ENCODE measurements around the gene GOLM1.

Gene GOLM1

GRCh38 chr9:86122311-86122710 lies 23.0 kb upstream of the GOLM1 start:
- H3K27ac ChIP-seq (ENCODE audit: low read length), result no peak overlapping the region
- H2AFZ ChIP-seq (ENCODE audit: low read depth, low read length), result no peak overlapping the region
- H3K27me3 ChIP-seq (ENCODE audit: low read depth, low read length), result peaks cover 24% of the 10 kb centered on the region; the same call in 1 of the 2 replicates
- H4K20me1 ChIP-seq (ENCODE audit: insufficient read depth, low read length), result no peaks in the 10 kb centered on the region
- H3K4me3 ChIP-seq (ENCODE audit: low read length), result no peak overlapping the region
- TF ChIP-seq CTCF (IDR thresholded peaks at IDR 0.05; ENCODE audit: low read depth, low read length) (no peak), EZH2phosphoT487 (IDR thresholded peaks at IDR 0.05; ENCODE audit: low read depth) (no peak)
- no peak overlapping the region for H3K4me2 ChIP-seq (ENCODE audit: low read length)
- no peaks in the 10 kb centered on the region for H3K79me2 ChIP-seq (ENCODE audit: low read length)
- no peak overlapping the region for H3K9ac ChIP-seq (ENCODE audit: low read length)
- no peaks in the 10 kb centered on the region for H3K36me3 ChIP-seq (replicated peaks; ENCODE audit: low read depth, low read length)
- H3K4me1 ChIP-seq (ENCODE audit: low read length), result no peaks in the 10 kb centered on the region
- no peaks in the 10 kb centered on the region for H3K9me3 ChIP-seq (ENCODE audit: insufficient read depth, low read length)

DNA sequence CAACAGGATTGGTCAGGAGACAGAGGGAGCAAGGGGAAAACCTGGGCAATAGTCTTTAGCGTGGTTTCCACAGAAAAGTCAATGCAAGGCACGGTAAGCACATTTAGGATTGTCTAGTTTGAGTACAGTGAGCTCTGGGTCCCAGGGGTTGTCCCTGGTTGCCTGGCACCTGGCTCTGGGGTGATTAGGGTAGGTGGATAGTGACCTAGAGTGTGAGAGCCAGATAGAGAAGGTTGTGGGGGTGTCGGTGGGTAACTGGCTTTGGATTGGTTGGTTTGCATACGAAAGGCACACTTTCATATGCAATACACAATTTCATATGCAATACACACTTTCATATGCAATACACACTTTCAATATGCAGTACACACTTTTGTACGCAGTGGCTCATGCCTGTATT lies 20.1 kb upstream of the GOLM1 start:
- no peaks in the 10 kb centered on the region for H3K36me3 ChIP-seq (replicated peaks; ENCODE audit: low read depth, low read length)
- TF ChIP-seq EZH2phosphoT487 (IDR thresholded peaks at IDR 0.05; ENCODE audit: low read depth) (no peak), CTCF (IDR thresholded peaks at IDR 0.05; ENCODE audit: low read depth, low read length) (no peak)
- no peaks in the 10 kb centered on the region for H3K9me3 ChIP-seq (ENCODE audit: insufficient read depth, low read length)
- H3K27me3 ChIP-seq (ENCODE audit: low read depth, low read length), result peaks cover 22% of the 10 kb centered on the region; the same call in 1 of the 2 replicates
- no peaks in the 10 kb centered on the region for H3K79me2 ChIP-seq (ENCODE audit: low read length)
- H3K27ac ChIP-seq (ENCODE audit: low read length), result no peak overlapping the region
- H3K4me1 ChIP-seq (ENCODE audit: low read length), result no peaks in the 10 kb centered on the region
- no peaks in the 10 kb centered on the region for H4K20me1 ChIP-seq (ENCODE audit: insufficient read depth, low read length)
- H3K4me3 ChIP-seq (ENCODE audit: low read length), result no peak overlapping the region
- no peak overlapping the region for H3K4me2 ChIP-seq (ENCODE audit: low read length)
- no peak overlapping the region for H2AFZ ChIP-seq (ENCODE audit: low read depth, low read length)
- no peak overlapping the region for H3K9ac ChIP-seq (ENCODE audit: low read length)

- Histone ChIP-seq H3K36me3 (replicated peaks; ENCODE audit: low read depth, low read length) (no peaks in the 10 kb centered on the region), H2AFZ (ENCODE audit: low read depth, low read length) (no peak overlapping the region), H3K9ac (ENCODE audit: low read length) (no peak overlapping the region), H3K4me2 (ENCODE audit: low read length) (no peak overlapping the region), H3K79me2 (ENCODE audit: low read length) (no peaks in the 10 kb centered on the region), H3K27ac (ENCODE audit: low read length) (no peak overlapping the region), H3K27me3 (ENCODE audit: low read depth, low read length) (peaks cover 13% of the 10 kb centered on the region; the same call in 1 of the 2 replicates), H3K4me1 (ENCODE audit: low read length) (no peaks in the 10 kb centered on the region), H4K20me1 (ENCODE audit: insufficient read depth, low read length) (no peaks in the 10 kb centered on the region), H3K9me3 (ENCODE audit: insufficient read depth, low read length) (no peaks in the 10 kb centered on the region), H3K4me3 (ENCODE audit: low read length) (no peak overlapping the region)
- no peak for TF ChIP-seq CTCF (IDR thresholded peaks at IDR 0.05; ENCODE audit: low read depth, low read length)
- no peak for TF ChIP-seq EZH2phosphoT487 (IDR thresholded peaks at IDR 0.05; ENCODE audit: low read depth)
These were observed 17.1 kb upstream of the GOLM1 start for GRCh38 chr9:86116425-86116824.

GRCh38 chr9:86115886-86116285 lies 16.5 kb upstream of the GOLM1 start:
- H3K4me2 ChIP-seq (ENCODE audit: low read length), result no peak overlapping the region
- no peak overlapping the region for H3K27ac ChIP-seq (ENCODE audit: low read length)
- no peak for TF ChIP-seq EZH2phosphoT487 (IDR thresholded peaks at IDR 0.05; ENCODE audit: low read depth)
- H3K4me1 ChIP-seq (ENCODE audit: low read length), result no peaks in the 10 kb centered on the region
- no peak overlapping the region for H3K4me3 ChIP-seq (ENCODE audit: low read length)
- peaks cover 13% of the 10 kb centered on the region; the same call in 1 of the 2 replicates for H3K27me3 ChIP-seq (ENCODE audit: low read depth, low read length)
- H4K20me1 ChIP-seq (ENCODE audit: insufficient read depth, low read length), result no peaks in the 10 kb centered on the region
- no peaks in the 10 kb centered on the region for H3K36me3 ChIP-seq (replicated peaks; ENCODE audit: low read depth, low read length)
- H3K9ac ChIP-seq (ENCODE audit: low read length), result no peak overlapping the region
- H3K79me2 ChIP-seq (ENCODE audit: low read length), result no peaks in the 10 kb centered on the region
- H3K9me3 ChIP-seq (ENCODE audit: insufficient read depth, low read length), result no peaks in the 10 kb centered on the region
- H2AFZ ChIP-seq (ENCODE audit: low read depth, low read length), result no peak overlapping the region

DNA sequence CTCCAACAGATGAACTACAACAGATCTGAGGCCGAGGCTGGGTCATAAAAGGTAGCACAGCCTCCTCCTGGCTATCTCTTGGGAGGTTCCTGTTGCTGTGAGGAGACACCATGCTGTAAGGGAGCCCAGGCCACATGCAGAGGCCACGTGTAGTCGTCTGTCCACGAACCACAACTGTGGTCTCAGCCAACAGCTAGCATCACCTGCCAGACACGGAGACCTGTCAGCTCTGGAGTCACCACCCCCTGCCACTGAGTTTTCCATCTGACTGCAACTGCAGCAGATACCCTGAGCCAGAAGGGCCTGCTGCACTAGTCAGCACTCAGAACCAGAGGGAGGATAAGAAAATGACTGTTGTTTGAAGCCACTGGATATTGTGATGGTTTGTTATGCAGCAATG lies 12.7 kb upstream of the GOLM1 start:
- H3K4me1 ChIP-seq (ENCODE audit: low read length), result peaks cover 2% of the 10 kb centered on the region
- TF ChIP-seq EZH2phosphoT487 (IDR thresholded peaks at IDR 0.05; ENCODE audit: low read depth) (no peak), CTCF (IDR thresholded peaks at IDR 0.05; ENCODE audit: low read depth, low read length) (no peak)
- H2AFZ ChIP-seq (ENCODE audit: low read depth, low read length), result no peak overlapping the region

More for the DNA sequence above, 12.7 kb upstream of the GOLM1 start:
- H3K4me3 ChIP-seq (ENCODE audit: low read length), result no peak overlapping the region
- no peak overlapping the region for H3K9ac ChIP-seq (ENCODE audit: low read length)
- H3K27ac ChIP-seq (ENCODE audit: low read length), result no peak overlapping the region
- peaks cover 13% of the 10 kb centered on the region; the same call in 1 of the 2 replicates for H3K27me3 ChIP-seq (ENCODE audit: low read depth, low read length)
- no peak overlapping the region for H3K4me2 ChIP-seq (ENCODE audit: low read length)
- no peaks in the 10 kb centered on the region for H4K20me1 ChIP-seq (ENCODE audit: insufficient read depth, low read length)
- no peaks in the 10 kb centered on the region for H3K36me3 ChIP-seq (replicated peaks; ENCODE audit: low read depth, low read length)
- no peaks in the 10 kb centered on the region for H3K79me2 ChIP-seq (ENCODE audit: low read length)
- H3K9me3 ChIP-seq (ENCODE audit: insufficient read depth, low read length), result no peaks in the 10 kb centered on the region
